Measurements from ENCODE around the gene GSC2. TPM values are rescaled to one million over a fixed set of nuclear protein-coding genes. Genes with fewer than 3 reads are reported as not detected.

Gene GSC2
- total RNA-seq = not detected

GRCh38 chr22:19149991-19150390, at the start of gene GSC2:
GSC2 (minus strand) TSS chr22:19150292; CDS start chr22:19150283, 9 bp downstream.
- DNase-seq = no peak

- DNase-seq = no peak
These were observed 49.4 kb upstream of the GSC2 start for GRCh38 chr22:19199479-19199878.

- no peak for DNase-seq
These were observed 48.1 kb upstream of the GSC2 start for GRCh38 chr22:19197997-19198865.

- DNase-seq = no peak
These were observed 46.9 kb upstream of the GSC2 start for GRCh38 chr22:19196841-19197612.

- DNase-seq = no peak
These were observed 46.0 kb upstream of the GSC2 start for GRCh38 chr22:19195796-19196731.

- no peak for DNase-seq
These were observed 44.9 kb upstream of the GSC2 start for GRCh38 chr22:19194766-19195536.

- no peak for DNase-seq
These were observed 43.8 kb upstream of the GSC2 start for GRCh38 chr22:19193879-19194278.

GRCh38 chr22:19187716-19188563, 37.8 kb upstream of the GSC2 start:
- no peak for DNase-seq

GRCh38 chr22:19184276-19184997, 34.3 kb upstream of the GSC2 start:
- no peak for DNase-seq

- no peak for DNase-seq
These were observed 33.1 kb upstream of the GSC2 start for GRCh38 chr22:19183216-19183615.

- DNase-seq = no peak
These were observed 32.5 kb upstream of the GSC2 start for GRCh38 chr22:19182472-19183157.

- no peak for DNase-seq
These were observed 31.8 kb upstream of the GSC2 start for GRCh38 chr22:19181786-19182471.

GRCh38 chr22:19180740-19181410, 30.8 kb upstream of the GSC2 start:
- no peak for DNase-seq

- no peak for DNase-seq
These were observed 30.1 kb upstream of the GSC2 start for GRCh38 chr22:19180234-19180633.

- peak; percentile 54 for DNase-seq
These were observed 29.5 kb upstream of the GSC2 start for GRCh38 chr22:19179497-19180048.

- DNase-seq = peak; percentile 91
These were observed 28.8 kb upstream of the GSC2 start, which contains the start of gene SLC25A1 for GRCh38 chr22:19178657-19179496. SLC25A1 (minus strand) TSS chr22:19178736; CDS start chr22:19178673, 63 bp downstream.

All from occipital lobe (tissue), 2 donors.